ENCODE results near the gene GNG10.
A peak's percentile ranks its signal among the peaks of the same experiment; 100 is the strongest.
"Not testable (repeated sequence)": the region's sequence is repeated elsewhere in the genome, so short reads cannot be mapped to it uniquely, and the experiment has no call there.

Gene GNG10

GRCh38 chr9:111661150-111661801 is at the start of gene GNG10:
Gene GNG10 (plus strand): TSS chr9:111661605. CDS start chr9:111661635, 30 bp downstream.
- DNase-seq (ENCODE audit: low read depth, low spot score), result peak; percentile 86

- DNase-seq (ENCODE audit: low read depth, low spot score), result no peak
These were observed 47.9 kb upstream of the GNG10 start for GRCh38 chr9:111613436-111614040.

- peak; percentile 21 for DNase-seq (ENCODE audit: low read depth, low spot score)
These were observed 45.5 kb upstream of the GNG10 start for GRCh38 chr9:111615928-111616327.

GRCh38 chr9:111617349-111617748 is 44.1 kb upstream of the GNG10 start:
- DNase-seq (ENCODE audit: low read depth, low spot score), result not testable (repeated sequence)

GRCh38 chr9:111621895-111622480 is 39.4 kb upstream of the GNG10 start:
- peak; percentile 37 for DNase-seq (ENCODE audit: low read depth, low spot score)

- DNase-seq (ENCODE audit: low read depth, low spot score), result peak; percentile 60
These were observed 38.8 kb upstream of the GNG10 start for GRCh38 chr9:111622626-111623025.

GRCh38 chr9:111627260-111627963 is 34.0 kb upstream of the GNG10 start:
- no peak for DNase-seq (ENCODE audit: low read depth, low spot score)

GRCh38 chr9:111628411-111628810 is 33.0 kb upstream of the GNG10 start:
- DNase-seq (ENCODE audit: low read depth, low spot score), result no peak

- no peak for DNase-seq (ENCODE audit: low read depth, low spot score)
These were observed 31.0 kb upstream of the GNG10 start for GRCh38 chr9:111630182-111630963.

GRCh38 chr9:111630964-111631213 is 30.5 kb upstream of the GNG10 start:
- DNase-seq (ENCODE audit: low read depth, low spot score), result no peak

GRCh38 chr9:111631214-111631971 is 30.0 kb upstream of the GNG10 start, which contains the start of gene DNAJC25:
Gene DNAJC25 (plus strand): TSS chr9:111631334. CDS start chr9:111631408, 74 bp downstream.
- DNase-seq (ENCODE audit: low read depth, low spot score), result peak; percentile 99

- no peak for DNase-seq (ENCODE audit: low read depth, low spot score)
These were observed 29.3 kb upstream of the GNG10 start for GRCh38 chr9:111632060-111632459.

GRCh38 chr9:111632695-111633388 is 28.6 kb upstream of the GNG10 start:
- no peak for DNase-seq (ENCODE audit: low read depth, low spot score)

- no peak for DNase-seq (ENCODE audit: low read depth, low spot score)
These were observed 28.0 kb upstream of the GNG10 start for GRCh38 chr9:111633389-111633736.

- no peak for DNase-seq (ENCODE audit: low read depth, low spot score)
These were observed 26.5 kb upstream of the GNG10 start for GRCh38 chr9:111634860-111635259.

- DNase-seq (ENCODE audit: low read depth, low spot score), result no peak
These were observed 23.9 kb upstream of the GNG10 start for GRCh38 chr9:111637421-111637950.

GRCh38 chr9:111644195-111644772 is 17.1 kb upstream of the GNG10 start:
- DNase-seq (ENCODE audit: low read depth, low spot score), result no peak

GRCh38 chr9:111645806-111646205 is 15.6 kb upstream of the GNG10 start:
- DNase-seq (ENCODE audit: low read depth, low spot score), result no peak

GRCh38 chr9:111646417-111646816 is 15.0 kb upstream of the GNG10 start:
- no peak for DNase-seq (ENCODE audit: low read depth, low spot score)

GRCh38 chr9:111648066-111648465 is 13.3 kb upstream of the GNG10 start:
- no peak for DNase-seq (ENCODE audit: low read depth, low spot score)

All from astrocyte of the hippocampus (primary cell).